ENCODE results near the gene TMEM234.

TMEM234 gene

DNA sequence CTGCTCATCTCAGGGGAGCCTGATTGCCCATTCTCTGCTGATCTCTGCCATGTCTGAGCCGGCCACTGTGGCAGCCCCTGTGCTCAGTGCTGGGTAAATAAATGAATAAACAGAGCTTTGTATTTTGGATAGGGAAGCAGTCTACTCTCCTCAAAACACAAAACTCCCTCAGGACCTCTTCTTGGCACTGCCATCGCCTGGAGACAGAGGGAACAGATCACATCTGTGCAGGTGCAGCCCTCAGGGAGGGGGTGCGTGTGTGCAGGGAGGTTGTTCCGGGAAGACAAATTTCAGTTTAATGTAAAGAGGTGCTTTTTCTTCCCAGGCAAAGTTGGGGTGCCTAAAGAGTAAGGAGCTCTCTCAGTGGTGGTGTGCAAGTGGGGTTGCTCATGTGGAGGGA, 17.2 kb upstream of the TMEM234 start:
- no peak for DNase-seq (ENCODE audit: low read depth)
- no peak overlapping the region for H3K4me3 ChIP-seq (ENCODE audit: low read depth, low read length)
- TF ChIP-seq, protein P1, sequence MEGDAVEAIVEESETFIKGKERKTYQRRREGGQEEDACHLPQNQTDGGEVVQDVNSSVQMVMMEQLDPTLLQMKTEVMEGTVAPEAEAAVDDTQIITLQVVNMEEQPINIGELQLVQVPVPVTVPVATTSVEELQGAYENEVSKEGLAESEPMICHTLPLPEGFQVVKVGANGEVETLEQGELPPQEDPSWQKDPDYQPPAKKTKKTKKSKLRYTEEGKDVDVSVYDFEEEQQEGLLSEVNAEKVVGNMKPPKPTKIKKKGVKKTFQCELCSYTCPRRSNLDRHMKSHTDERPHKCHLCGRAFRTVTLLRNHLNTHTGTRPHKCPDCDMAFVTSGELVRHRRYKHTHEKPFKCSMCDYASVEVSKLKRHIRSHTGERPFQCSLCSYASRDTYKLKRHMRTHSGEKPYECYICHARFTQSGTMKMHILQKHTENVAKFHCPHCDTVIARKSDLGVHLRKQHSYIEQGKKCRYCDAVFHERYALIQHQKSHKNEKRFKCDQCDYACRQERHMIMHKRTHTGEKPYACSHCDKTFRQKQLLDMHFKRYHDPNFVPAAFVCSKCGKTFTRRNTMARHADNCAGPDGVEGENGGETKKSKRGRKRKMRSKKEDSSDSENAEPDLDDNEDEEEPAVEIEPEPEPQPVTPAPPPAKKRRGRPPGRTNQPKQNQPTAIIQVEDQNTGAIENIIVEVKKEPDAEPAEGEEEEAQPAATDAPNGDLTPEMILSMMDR (IDR thresholded peaks at IDR 0.05; ENCODE audit: low read depth, low read length, missing control alignments): no peak

DNA sequence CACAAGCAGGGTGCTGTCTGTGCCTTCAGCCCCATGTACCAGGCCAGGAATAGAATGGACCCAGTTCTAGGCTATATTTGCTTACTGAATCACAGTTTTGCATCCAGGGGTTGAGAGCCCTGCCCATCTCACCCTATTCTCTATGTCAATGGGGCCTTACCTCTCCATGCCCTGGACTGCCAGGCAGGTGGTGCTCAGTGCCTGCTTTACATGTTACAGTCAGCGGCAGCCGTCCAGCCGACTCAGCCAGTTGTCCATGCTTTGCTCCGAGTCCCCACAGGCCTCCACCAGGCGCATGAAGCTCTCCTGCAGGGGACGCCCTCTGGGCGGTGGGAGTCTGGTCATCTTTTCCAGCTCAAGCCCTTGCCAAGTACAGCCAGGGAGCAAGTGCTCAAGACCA, 12.6 kb upstream of the TMEM234 start:
- TF ChIP-seq, protein P1 (IDR thresholded peaks at IDR 0.05; ENCODE audit: low read depth, low read length, missing control alignments): no peak
- no peak overlapping the region for H3K4me3 ChIP-seq (ENCODE audit: low read depth, low read length)
- no peak for DNase-seq (ENCODE audit: low read depth)

DNA sequence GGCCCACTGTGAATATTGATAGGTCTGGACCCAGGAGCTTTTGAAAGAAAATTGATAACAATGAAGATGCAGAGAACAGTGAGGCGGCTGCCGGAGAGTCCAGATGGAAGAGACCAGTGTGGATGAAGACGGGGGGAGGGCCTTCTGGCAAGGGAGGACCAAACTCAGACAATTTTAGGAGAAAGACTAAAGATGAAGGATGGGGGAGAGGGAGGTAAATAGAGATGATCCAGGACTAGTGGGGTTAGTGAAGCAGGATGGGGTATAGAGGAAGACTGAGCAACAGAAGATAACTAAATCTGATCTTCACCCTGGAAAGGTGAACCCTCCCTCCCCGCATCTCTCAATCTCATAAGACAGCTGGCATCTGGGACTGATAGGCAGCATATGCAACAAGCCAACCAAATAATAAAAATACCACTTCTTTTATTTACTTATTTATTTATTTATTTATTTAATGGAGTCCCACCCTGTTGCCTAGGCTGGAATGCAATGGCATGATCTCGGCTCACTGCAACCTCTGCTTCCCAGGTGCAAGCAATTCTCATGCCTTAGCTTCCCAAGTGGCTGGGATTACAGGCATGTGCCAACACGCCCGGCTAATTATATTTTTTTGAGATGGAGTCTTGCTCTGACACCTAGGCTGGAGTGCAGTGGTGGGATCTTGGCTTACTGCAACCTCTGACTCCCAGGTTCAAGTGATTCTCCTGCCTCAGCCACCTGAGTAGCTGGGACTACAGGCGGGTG, 10.6 kb upstream of the TMEM234 start:
- H3K4me3 ChIP-seq (ENCODE audit: low read depth, low read length): no peak overlapping the region
- DNase-seq (ENCODE audit: low read depth): no peak
- TF ChIP-seq, protein P1 (IDR thresholded peaks at IDR 0.05; ENCODE audit: low read depth, low read length, missing control alignments): no peak

DNA sequence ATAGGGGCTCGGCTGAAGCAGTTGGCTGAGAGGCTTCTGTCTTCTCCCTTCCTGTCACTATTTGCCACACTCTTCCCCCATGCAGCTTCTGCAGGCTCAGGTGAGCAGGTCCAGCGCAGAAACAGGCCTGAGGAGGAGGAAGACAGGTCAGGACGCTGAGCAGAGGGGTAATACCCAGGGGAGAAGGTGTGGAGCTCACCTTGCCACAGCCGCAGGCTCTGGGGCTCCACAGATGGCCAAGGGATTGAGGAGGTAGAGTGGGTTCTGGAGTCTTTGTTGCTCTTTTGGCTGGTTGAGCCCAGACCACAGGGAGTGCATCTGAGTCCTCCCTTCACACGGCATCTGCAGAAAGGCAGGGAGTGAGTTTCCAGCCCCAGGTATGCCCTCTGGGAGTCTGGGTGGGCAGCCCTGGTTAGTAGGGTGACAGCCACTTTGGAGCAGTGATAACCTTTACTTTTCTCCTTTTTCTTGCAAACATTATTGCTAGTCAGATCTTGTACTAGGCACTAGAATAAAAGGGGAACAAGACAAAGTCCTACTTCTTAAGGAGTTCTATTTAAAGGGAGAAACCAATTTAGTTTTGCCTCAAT, 9.8 kb upstream of the TMEM234 start:
- no peak for DNase-seq (ENCODE audit: low read depth)
- no peak overlapping the region for H3K4me3 ChIP-seq (ENCODE audit: low read depth, low read length)
- TF ChIP-seq, protein P1 (IDR thresholded peaks at IDR 0.05; ENCODE audit: low read depth, low read length, missing control alignments): no peak

DNA sequence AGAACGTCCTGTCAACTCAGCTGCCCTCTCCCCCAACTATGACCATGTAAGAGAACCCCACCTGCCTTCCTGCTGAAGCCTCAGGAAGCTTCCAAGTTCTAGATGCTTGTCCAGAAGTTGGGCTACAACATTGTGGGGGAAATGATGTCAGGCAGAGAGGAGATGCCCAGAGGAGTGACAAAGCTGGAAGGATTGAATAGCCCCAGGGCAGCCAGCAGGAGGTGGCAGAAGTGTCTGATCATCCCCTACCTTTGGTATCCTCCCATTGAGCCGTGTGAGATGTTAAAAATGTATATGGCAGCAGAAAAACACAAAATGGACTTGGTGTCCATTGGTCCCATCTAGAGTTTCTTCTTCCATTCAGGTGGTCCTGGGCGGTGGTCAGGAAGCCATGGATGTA, 6.6 kb upstream of the TMEM234 start:
- DNase-seq (ENCODE audit: low read depth): no peak
- no peak overlapping the region for H3K4me3 ChIP-seq (ENCODE audit: low read depth, low read length)
- TF ChIP-seq, protein P1 (IDR thresholded peaks at IDR 0.05; ENCODE audit: low read depth, low read length, missing control alignments): no peak

DNA sequence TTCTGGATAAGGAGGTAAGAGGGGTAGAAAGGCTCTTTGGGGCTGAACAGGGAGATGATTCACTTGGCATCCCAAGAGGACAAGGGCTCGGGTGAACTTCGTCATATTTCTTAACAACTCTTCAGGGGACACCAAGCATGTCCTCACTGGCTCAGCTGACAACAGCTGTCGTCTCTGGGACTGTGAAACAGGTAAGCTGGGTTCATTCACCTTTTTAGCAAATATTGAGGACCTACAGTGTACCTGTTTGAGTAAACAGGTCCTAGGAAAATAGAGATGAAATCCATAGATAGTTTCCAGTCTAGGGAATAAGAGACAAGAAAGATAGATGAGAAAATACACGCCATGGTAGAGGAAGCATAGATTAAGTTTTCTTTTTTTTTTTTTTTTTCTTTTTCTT, 2.1 kb upstream of the TMEM234 start:
- H3K4me3 ChIP-seq (ENCODE audit: low read depth, low read length): no peak overlapping the region
- no peak for DNase-seq (ENCODE audit: low read depth)
- TF ChIP-seq, protein P1 (IDR thresholded peaks at IDR 0.05; ENCODE audit: low read depth, low read length, missing control alignments): no peak

DNA sequence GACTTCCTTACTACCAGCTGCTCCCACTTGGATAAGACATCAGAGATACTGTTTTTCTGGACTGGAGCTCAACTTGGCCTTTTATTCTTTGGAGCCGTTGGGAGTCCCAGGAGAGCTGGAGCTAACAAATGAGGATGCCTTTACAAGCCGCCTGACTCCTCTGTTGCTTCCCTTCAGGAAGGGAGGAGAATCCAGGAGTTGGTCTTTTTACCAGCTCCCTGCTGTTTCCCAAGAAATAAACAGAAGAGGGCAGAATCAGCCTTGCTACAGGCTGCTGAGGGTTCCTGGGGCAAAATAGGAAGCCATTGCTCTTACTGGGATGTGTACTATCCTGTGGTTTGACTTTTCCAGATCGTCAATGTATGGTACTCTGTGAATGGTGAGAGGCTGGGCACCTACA, 1.5 kb upstream of the TMEM234 start:
- no peak for DNase-seq (ENCODE audit: low read depth)

More for the DNA sequence above, 1.5 kb upstream of the TMEM234 start:
- TF ChIP-seq, protein P1 (IDR thresholded peaks at IDR 0.05; ENCODE audit: low read depth, low read length, missing control alignments): no peak
- H3K4me3 ChIP-seq (ENCODE audit: low read depth, low read length): no peak overlapping the region; the same call in 1 of the 2 replicates
